IPS-20b (cell line): ENCODE measurements around the gene SOX18.
"Not testable (repeated sequence)": the region's sequence is repeated elsewhere in the genome, so short reads cannot be mapped to it uniquely, and the experiment has no call there.

Source experiments
- H3K27ac ChIP-seq: one replicate; pipeline ENCODE4 v1.5.1; 2013; ENCODE audit warnings: low read length
- H3K27me3 ChIP-seq: 2 replicates; pipeline ENCODE4 v1.6.1; 2013; ENCODE audit warnings: mild to moderate bottlenecking, low read length, inconsistent platforms; ENCODE audit not compliant: insufficient read depth
- H3K36me3 ChIP-seq: 2 replicates; pipeline ENCODE4 v1.6.1; 2013; ENCODE audit warnings: low read depth, mild to moderate bottlenecking, inconsistent platforms, low read length, moderate library complexity; ENCODE audit not compliant: insufficient read depth
- H3K4me1 ChIP-seq: 2 replicates; pipeline ENCODE4 v1.6.1; 2013; ENCODE audit warnings: mild to moderate bottlenecking, control low read depth, inconsistent platforms, low read length, moderate library complexity; ENCODE audit not compliant: insufficient read depth
- H3K4me3 ChIP-seq: 2 replicates; pipeline ENCODE4 v1.5.1; 2013; ENCODE audit warnings: mild to moderate bottlenecking, low read length, inconsistent platforms
- H3K9ac ChIP-seq: 2 replicates; pipeline ENCODE4 v1.6.1; 2013; ENCODE audit warnings: low read depth, mild to moderate bottlenecking, inconsistent platforms, low read length, moderate library complexity
- H3K9me3 ChIP-seq: 2 replicates; pipeline ENCODE4 v1.6.1; 2013; ENCODE audit warnings: mild to moderate bottlenecking, low read depth, low read length, inconsistent platforms; ENCODE audit not compliant: insufficient read depth

Gene SOX18

GRCh38 chr20:64049060-64049877 is at the start of gene SOX18:
TSS of gene SOX18 (minus strand) at chr20:64049639. CDS start at chr20:64049516, 123 bp downstream.
- H3K9ac ChIP-seq = no peak within 1 kb of the TSS
- H3K27ac ChIP-seq = no peak within 1 kb of the TSS
- no peaks in the 10 kb centered on the region for H3K9me3 ChIP-seq
- peaks cover 82% of the 10 kb centered on the region for H3K27me3 ChIP-seq
- H3K4me1 ChIP-seq = peaks cover 3% of the 10 kb centered on the region; the same call in 1 of the 2 replicates
- no peak within 1 kb of the TSS; the same call in 1 of the 2 replicates for H3K4me3 ChIP-seq
- no peaks in the 10 kb centered on the region for H3K36me3 ChIP-seq

- Histone ChIP-seq H3K9ac (no peak overlapping the region), H3K4me3 (no peak overlapping the region), H3K36me3 (no peaks in the 10 kb centered on the region), H3K27ac (no peak overlapping the region), H3K9me3 (no peaks in the 10 kb centered on the region), H3K4me1 (no peaks in the 10 kb centered on the region), H3K27me3 (peaks cover 30% of the 10 kb centered on the region)
These were observed 49.1 kb upstream of the SOX18 start for GRCh38 chr20:64098471-64099013.

- Histone ChIP-seq H3K4me1 (peaks cover 4% of the 10 kb centered on the region; the same call in 1 of the 2 replicates), H3K9ac (no peak overlapping the region), H3K27me3 (peaks cover 25% of the 10 kb centered on the region)
These were observed 47.1 kb upstream of the SOX18 start for GRCh38 chr20:64096535-64096934.

GRCh38 chr20:64095927-64096326 is 46.5 kb upstream of the SOX18 start:
- no peaks in the 10 kb centered on the region for H3K36me3 ChIP-seq

More at GRCh38 chr20:64096535-64096934, 47.1 kb upstream of the SOX18 start:
- no peak overlapping the region for H3K4me3 ChIP-seq
- no peaks in the 10 kb centered on the region for H3K9me3 ChIP-seq
- H3K36me3 ChIP-seq = no peaks in the 10 kb centered on the region
- no peak overlapping the region for H3K27ac ChIP-seq

GRCh38 chr20:64095455-64095854 is 46.0 kb upstream of the SOX18 start:
- Histone ChIP-seq H3K4me1 (peaks cover 4% of the 10 kb centered on the region; the same call in 1 of the 2 replicates), H3K9me3 (no peaks in the 10 kb centered on the region), H3K9ac (no peak overlapping the region), H3K4me3 (no peak overlapping the region), H3K27ac (no peak overlapping the region), H3K27me3 (peaks cover 14% of the 10 kb centered on the region), H3K36me3 (no peaks in the 10 kb centered on the region)

More at GRCh38 chr20:64095927-64096326, 46.5 kb upstream of the SOX18 start:
- Histone ChIP-seq H3K9ac (no peak overlapping the region), H3K9me3 (no peaks in the 10 kb centered on the region), H3K27ac (no peak overlapping the region), H3K4me1 (peaks cover 4% of the 10 kb centered on the region; the same call in 1 of the 2 replicates), H3K4me3 (no peak overlapping the region), H3K27me3 (peaks cover 19% of the 10 kb centered on the region)

GRCh38 chr20:64093013-64093503 is 43.6 kb upstream of the SOX18 start:
- Histone ChIP-seq H3K9ac (no peak overlapping the region), H3K4me1 (peaks cover 4% of the 10 kb centered on the region; the same call in 1 of the 2 replicates), H3K4me3 (no peak overlapping the region), H3K27ac (no peak overlapping the region), H3K9me3 (no peaks in the 10 kb centered on the region), H3K27me3 (peaks cover 17% of the 10 kb centered on the region), H3K36me3 (no peaks in the 10 kb centered on the region)

- Histone ChIP-seq H3K9me3 (no peaks in the 10 kb centered on the region), H3K27me3 (peaks cover 17% of the 10 kb centered on the region), H3K27ac (no peak overlapping the region), H3K9ac (no peak overlapping the region), H3K4me3 (no peak overlapping the region), H3K4me1 (peaks cover 4% of the 10 kb centered on the region; the same call in 1 of the 2 replicates), H3K36me3 (no peaks in the 10 kb centered on the region)
These were observed 43.0 kb upstream of the SOX18 start for GRCh38 chr20:64092258-64093012.

GRCh38 chr20:64091770-64092169 is 42.3 kb upstream of the SOX18 start:
- Histone ChIP-seq H3K27me3 (peaks cover 18% of the 10 kb centered on the region), H3K9ac (no peak overlapping the region), H3K4me1 (peaks cover 4% of the 10 kb centered on the region; the same call in 1 of the 2 replicates), H3K9me3 (no peaks in the 10 kb centered on the region), H3K27ac (no peak overlapping the region), H3K36me3 (no peaks in the 10 kb centered on the region), H3K4me3 (no peak overlapping the region)

- Histone ChIP-seq H3K36me3 (no peaks in the 10 kb centered on the region), H3K4me1 (peaks cover 4% of the 10 kb centered on the region; the same call in 1 of the 2 replicates), H3K9ac (no peak overlapping the region), H3K27ac (no peak overlapping the region), H3K4me3 (no peak overlapping the region), H3K27me3 (peaks cover 23% of the 10 kb centered on the region), H3K9me3 (no peaks in the 10 kb centered on the region)
These were observed 41.9 kb upstream of the SOX18 start for GRCh38 chr20:64091340-64091739.

- Histone ChIP-seq H3K27ac (no peak overlapping the region), H3K4me1 (peaks cover 4% of the 10 kb centered on the region; the same call in 1 of the 2 replicates), H3K27me3 (peaks cover 35% of the 10 kb centered on the region), H3K9me3 (no peaks in the 10 kb centered on the region), H3K36me3 (no peaks in the 10 kb centered on the region), H3K9ac (no peak overlapping the region), H3K4me3 (no peak overlapping the region)
These were observed 40.7 kb upstream of the SOX18 start for GRCh38 chr20:64090165-64090564.

GRCh38 chr20:64088586-64088985 is 39.1 kb upstream of the SOX18 start:
- H3K27ac ChIP-seq = not testable (repeated sequence)

More at GRCh38 chr20:64088586-64088985, 39.1 kb upstream of the SOX18 start:
- H3K9ac ChIP-seq, H3K4me3 ChIP-seq, H3K36me3 ChIP-seq, H3K4me1 ChIP-seq, H3K9me3 ChIP-seq: not testable (repeated sequence)
- H3K27me3 ChIP-seq = peaks cover 50% of the 10 kb centered on the region
